GM21367 (cell line): ENCODE measurements around the gene MORN1.
"Not testable (repeated sequence)": the region's sequence is repeated elsewhere in the genome, so short reads cannot be mapped to it uniquely, and the experiment has no call there.

Source experiments
- ATAC-seq: cut with Tn5 transposase; IDR thresholded peaks from one replicate; pipeline ENCODE4 v1.9.1; 2021; ENCODE audit not compliant: unreplicated experiment

MORN1 gene

DNA sequence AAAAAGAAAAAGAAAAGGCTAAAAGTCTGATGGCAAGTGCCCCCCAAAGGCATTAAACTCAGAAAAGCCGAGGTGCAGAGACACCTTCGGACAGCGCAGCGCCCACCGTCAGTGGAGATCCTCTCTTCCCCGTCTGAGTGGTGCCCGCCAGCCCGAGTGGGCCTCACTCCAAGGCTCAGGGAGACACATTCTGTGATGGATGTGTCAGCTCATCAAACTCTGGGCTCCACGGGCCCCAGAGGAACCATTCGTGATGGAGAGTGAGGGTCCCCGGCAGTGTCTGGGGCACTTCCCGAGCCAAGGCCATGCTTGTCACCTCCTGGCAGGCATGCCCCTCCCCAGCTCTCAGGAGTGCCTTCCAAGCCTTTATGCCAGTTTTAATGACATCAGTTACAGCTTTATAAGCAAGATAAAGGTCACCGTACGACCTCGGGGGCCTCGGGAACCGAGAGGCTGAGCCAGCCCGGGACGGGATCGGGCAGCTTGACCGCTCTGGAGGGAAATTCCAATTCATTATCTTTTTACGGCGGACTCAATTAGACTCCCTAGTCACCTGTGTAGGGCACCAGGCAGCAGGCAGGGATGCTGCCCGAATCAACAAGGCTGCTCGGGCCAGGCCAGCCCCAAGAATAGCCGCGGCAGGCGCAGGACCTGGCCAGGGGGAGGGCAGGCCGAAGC, 49.5 kb downstream of the MORN1 start:
- ATAC-seq, result no peak

DNA sequence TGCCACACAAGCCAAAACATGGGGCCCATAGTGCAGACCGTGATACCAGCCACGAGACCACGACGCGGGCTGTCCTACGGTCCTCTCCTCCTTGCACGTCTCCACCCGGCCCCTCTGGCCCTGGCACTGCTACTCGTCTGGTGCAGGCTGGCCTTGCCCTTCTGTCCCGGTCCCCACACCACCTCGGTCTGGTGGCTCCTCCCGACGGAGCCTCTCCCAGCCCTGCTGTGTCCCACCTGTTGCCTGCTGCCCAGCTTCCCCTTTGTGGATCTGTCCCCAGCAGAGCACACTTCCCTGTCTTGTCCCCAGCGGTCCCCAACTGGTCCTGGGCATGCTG, 50.5 kb downstream of the MORN1 start:
- ATAC-seq, result no peak

DNA sequence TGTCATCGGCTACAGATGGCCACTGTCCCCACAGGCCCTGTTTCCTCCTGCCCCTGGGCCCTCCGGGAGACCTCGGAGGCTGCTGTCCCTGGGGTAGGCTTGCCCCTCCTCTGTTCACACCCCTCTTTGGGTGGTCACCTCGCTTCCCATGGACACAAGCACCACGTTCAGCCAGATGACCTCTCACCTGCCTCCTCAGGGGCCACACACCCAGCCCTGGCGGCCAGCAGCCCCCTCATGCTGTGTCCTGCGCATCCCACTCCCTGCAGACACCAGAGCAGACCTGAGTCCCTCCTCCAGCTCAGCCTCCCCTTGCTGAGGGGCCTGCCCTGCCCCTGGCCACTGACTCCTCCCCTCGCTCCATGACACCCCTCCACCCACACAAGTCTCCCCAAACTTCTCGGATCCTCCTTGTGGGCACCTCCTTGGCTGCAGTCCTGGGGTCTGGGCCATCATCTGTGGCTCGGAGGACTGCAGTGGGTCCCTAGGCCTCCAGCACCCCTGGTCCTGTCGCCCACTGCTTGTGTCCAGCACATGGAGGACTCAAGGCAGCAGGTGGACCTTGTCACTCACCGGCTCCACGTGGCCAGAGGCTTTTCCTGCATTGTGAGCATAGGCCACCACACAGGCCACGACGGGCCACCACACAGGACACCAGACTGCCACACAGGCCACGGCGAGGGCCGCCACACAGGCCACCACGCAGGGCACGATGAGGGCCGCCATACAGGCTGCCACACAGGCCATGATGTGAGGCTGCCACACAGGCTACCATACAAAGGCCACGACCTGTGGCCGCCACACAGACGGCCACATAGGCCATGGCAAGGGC, 51.1 kb downstream of the MORN1 start:
- ATAC-seq, result no peak

DNA sequence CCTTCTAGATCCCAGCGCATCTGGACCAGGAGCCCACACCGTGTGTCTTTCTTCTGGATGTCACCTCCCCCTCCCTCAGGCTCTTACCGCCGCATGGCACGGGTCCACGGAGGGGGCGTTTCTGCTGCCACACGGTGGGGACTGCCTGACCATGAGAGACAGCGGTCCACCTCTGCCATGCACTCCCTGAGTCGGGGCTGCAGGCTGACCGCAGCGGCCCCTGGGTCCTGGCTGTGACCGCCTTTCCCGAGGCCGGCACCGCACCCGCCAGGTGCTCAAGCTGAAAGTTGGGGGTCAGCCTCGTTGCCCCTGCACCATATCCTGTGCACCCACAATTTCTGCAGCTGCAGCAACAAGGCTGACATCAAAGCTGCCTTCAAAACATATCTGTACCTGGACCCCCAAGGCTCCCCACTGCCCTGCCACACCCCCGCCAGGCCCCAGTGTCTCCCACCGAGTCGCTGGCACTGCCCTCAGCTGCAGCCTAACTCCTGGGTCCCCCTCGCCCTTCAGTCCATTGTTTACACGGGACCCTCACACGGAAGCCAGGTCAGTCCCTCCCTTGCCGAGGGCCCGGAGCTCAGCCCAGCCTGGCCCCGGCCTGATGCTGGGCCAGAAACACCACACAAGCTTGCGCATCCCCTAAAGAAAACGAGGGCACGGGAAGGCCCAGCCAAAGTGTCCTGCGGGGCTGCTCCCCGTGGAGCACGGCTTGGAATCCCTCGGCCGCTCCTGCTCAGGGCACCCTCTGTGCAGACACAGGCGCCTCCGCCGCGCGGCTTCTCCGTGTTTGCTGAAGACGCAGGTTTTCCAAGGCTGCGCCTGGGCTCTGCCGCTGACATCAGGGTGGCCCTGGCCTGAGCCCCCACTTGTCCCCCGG, 51.9 kb downstream of the MORN1 start:
- ATAC-seq, result no peak

DNA sequence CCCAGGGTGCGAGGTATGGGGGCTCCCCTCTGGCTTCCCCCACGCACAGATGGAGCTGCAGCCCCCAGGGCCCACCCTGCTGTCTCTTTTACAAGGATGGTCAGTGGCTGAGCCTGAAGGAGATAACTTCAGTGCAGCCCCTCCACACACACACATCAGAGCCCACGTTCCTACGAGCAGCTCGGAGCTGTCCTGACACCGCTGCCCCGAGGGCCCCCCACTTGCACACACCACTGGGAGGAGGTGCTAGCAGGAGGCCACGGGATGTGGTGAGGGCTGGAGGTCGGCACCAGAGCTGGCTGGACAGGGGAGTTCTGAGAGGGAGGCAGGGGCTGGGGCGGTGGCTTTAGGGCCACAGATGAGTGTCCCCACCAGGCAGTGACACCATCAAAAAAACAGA, 53.9 kb downstream of the MORN1 start:
- no peak for ATAC-seq

DNA sequence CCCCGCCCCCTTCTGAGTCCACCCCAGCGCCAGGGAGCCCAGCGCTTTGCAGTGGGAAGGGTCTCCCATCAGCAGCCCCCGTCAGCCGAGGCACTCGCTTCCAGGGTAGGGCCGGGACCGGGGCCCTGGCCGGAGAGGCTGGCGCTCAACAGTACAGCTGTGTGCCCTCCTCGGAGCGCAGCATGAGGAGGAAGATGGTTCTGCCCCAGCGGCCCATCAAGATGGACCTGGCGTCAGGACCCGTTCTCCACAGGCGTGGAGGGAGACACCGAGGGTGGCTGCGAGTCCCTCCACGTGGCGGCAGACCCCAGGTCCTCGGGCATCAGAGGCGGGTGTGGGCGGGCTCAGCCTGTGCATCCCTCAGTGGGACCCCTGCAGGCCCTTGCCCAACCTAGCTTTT, 54.3 kb downstream of the MORN1 start:
- no peak for ATAC-seq

DNA sequence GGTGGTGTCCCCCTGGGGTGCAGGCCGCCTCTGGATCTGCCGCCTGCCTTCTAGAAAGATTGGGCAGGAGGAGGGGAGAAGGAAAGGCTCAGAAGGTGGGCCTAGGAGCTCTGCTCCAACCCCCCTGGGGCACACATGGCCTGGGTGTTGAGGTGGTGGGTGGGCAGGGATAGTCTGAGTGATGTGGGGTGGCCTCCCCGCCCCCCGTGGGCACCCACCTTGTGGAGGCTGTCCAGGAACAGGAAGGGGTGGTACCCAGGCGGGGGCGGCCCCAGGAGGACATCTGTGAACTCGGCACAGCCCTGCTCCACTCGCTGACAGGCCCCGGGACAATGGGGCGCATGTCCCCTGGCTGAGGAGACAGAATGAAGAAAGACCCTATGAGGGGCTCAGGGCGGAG, 54.9 kb downstream of the MORN1 start:
- ATAC-seq, result no peak

DNA sequence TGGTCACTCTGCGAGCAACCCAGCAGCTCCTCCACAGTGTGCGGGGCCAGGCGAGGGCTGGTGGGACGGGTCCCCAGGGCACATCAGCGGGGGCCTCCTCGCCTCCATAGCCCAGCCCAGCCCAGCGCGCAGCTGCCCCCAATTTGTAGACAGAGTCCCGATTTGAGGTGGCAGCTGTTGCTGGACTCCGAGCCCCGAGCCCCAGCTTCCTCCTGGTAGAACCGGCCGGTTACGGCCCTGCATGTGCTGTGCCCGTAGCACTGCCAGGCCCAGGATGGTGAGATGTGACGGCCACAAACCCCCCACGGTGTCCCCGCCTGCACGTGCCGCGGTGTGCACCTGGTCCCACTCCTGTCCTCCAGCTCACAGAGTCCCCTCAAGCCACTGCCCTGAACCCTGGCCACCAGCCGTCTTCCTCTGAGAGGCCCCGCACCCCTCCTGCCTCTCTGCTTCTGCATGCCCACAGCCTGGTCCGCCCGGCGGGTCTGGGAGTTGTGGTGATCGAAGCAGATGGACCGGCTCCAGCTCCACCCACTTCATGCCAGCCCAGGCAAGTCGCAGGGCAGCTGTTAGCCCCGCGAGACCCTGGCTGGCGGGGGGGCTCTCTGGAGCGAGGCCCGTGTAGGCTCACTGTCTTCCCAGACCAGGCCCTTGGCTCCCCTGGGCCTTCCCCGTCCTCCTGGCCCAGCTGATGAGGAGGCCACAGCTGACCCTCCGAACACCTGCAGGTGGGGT, 55.5 kb downstream of the MORN1 start:
- ATAC-seq, result no peak

DNA sequence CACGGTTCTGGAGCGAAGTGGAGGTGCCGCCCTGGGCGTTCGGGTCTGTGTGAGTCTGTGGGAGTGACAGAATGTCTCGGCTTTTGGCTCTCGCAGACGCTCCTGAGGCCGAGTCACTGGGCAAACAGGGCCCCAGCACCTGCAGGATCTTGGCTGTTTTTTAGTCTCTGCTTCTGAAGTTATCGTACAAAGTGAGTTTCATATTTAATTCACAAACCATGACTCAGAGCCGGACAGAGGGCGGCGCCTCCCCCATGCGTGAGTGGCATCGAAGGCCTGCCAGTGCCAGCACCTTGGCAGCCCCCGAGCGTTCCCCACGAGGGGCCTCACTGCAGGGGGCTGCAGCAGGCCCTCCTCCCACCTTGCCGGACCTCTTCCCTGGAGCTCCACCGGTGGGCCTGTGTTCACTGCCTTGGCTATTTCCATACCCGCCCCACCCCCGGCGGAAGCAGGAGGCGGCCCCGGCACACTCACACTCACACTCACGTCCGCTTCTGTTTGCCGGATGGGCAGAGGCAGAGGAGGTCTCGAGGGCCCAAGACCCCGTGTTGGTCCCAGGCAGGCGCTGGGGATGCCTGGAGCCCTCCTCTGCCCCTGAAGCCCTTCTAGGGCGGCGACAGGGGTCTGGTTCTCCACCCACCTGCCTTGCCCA, 56.3 kb downstream of the MORN1 start:
- ATAC-seq, result no peak

DNA sequence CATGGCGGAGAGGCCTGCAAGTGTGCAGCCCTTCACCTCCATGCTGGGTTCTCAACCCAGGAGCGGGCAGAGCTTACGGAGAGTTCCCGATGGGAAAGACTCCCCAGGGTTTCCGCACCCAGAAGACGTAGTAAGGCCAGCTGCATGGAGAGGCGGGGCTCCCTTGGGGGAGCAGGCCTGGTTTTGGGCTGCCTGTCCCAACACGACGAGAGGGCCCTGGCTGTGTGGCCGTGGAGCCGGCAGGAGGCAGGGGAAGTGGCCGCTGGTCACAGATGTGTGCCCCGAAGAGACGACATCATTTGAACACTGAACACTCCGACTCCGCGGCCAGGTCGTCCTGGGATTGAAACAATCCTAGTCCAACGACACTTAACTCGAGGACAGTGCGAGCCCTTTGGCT, 57.0 kb downstream of the MORN1 start:
- no peak for ATAC-seq

DNA sequence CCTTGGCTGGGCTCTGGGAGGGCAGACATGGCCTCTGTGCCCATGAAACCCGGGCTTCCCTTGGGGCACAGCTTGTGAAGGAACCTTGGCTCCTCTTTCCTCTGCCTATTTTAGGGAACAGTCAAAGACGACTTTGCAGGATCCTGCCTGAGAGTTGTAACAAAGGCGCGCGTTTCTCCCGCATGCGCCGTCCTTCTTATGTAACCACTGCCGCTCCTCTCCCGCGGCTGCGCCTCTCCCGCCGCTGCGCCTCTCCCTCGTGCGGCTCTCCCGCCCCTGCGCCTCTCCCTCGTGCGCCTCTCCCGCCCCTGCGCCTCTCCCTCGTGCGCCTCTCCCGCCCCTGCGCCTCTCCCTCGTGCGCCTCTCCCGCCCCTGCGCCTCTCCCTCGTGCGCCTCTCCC, 59.8 kb downstream of the MORN1 start:
- ATAC-seq, result not testable (repeated sequence)

DNA sequence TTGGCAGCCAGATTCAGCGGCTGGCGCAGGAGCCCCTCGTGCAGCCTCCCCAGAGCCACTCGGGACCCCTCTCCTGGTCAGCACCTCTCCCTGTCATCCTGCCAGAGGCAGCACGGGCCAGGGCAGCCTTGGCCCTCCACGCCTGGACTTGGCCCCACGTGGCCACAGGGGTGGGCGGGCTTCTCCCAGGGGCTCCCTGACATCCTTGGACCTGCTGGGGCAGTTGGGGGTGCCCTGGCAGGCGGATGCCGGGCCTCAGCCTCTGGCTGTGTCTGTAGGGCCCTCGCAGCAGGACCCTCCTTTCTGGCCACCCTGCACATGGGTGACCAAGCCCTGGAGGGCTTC, 60.2 kb downstream of the MORN1 start:
- no peak for ATAC-seq

DNA sequence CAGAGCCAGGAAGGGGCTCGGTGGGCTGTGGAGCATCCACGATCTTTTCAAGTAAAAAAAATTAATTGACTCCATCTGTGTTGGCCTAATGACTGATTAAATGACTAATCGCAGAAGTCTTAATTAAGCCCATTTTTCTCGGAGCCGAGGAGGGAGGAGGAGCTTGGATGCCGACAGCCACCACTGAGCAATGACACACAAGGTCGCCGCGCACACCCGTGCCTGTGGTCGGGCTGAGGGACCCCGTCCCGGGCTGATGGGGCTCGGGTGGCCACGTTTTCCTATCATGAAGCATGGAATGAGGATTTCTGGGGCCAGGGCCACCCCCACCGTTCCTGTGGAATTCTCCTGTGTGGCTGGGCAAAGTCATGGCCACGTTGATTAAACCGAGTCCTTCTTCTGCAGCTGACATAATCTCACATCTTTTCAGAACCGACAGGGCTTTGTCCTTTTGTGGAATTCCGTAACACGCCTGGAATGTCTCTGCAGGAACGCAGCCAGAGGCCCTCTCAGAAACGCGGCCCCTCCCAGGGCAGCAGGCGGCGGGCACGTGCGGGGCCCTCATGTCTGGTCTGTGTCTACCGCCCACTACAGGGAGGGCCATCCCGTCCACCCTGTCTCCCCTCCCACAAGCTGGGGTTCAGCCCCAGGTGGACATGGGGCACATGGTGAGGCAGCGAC, 60.7 kb downstream of the MORN1 start:
- ATAC-seq, result no peak

DNA sequence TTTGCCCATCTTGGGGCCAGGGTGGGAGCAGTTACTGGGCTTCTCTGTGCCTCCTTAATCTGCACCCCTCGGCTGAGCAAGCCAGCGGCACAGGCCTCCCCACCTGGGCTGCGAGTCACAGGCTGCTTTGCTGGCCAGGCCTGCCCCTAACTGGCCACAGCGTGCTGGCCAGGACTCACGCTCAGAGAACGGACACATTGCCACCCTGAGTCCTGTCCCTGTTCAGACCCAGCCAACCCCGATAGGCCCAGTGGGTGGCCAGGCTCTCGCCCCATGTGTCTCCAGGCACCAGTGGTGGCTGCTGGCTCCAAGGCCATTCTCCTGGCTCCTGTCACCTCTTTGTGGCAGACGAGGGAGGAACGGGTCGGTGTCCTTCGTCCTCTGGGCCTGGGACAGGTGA, 61.3 kb downstream of the MORN1 start:
- ATAC-seq, result no peak

DNA sequence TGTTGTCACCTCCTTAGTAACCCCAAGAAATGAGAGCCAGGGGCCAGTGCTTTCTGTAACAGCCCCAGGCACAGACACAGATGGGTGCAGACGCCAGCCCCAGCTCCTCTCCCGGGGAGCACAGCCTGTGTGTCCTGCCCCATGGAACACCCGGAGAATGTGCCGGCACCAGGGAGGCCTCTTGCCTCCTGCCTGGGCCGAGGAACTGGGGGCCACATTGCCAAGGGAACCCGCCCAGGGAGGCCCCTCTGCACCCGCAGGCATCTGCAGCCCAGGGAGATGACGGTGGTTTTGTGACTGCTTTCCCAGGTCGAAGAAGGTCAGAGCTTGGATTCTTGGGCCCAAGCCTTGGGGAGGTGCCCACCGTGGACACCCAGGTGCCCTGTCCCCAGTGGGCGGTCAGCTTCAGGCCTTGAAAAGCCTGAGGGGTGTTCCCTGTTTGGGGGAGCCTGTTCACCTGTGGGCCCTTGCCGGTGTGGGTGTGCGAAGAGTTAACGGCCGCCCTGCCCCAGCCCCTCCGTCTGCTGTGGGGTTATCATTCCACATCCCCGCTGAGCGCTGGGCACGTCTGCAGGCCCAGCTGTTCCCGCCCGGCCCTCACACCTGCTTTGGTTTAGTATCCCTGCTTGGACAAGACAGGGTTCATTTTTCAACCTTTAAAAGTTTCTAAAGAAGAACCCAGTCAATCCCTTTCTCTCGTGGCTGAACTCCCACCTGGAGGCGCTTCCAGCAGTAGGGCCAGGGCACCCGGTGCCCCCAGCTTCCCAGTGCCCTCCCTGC, 62.5 kb downstream of the MORN1 start:
- ATAC-seq, result no peak

DNA sequence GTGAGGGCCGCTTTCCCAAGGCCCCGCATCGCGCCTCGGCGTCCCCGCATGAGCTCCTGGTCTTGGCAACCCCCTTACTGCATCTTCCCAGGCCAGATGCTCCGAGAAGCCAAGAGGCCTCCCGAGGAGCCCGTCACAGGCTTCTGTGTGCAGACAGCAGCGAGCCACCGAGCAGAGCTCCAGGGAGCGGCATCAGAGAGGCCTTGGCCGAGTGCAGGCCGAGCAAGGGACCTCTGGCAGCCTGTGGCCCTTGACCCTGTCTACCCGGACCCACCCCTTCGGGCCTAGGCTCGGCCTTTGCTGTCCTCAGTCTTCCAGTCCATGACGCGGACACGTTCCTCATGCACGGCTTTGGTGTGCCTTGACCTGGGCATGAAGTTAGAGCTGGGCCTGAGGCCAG, 63.5 kb downstream of the MORN1 start:
- no peak for ATAC-seq

DNA sequence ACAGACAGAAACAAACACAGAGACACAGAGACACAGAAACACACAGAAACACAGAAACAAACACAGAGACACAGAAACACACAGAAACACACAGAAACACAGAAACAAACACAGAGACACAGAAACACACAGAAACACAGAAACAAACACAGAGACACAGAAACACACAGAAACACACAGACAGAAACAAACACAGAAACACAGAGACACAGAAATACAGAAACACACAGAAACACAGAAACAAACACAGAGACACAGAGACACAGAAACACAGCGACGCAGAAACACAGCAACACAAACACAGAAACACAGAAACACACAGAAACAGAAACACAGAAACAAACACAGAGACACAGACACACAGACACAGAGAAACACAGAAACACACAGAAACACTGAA, 64.2 kb downstream of the MORN1 start:
- ATAC-seq, result not testable (repeated sequence)

DNA sequence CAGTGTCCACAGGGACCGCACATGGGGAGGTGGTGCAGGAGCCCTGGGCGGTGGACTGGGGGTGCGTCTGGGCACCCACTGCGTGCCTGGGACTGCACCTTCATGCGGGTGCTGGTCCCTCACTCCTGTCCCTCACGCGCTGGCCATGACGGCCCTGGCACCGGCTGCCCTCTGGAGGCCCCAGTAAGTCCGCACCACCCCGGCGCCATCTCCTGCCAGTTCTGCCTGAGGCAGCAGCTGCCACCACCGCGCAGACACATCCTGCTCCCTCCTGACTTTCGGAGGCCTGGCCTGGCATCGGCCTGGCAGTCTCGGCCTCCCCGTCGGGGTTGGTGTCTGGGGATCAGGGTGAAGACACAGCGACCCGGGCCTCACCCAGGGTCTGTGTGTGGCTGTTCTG, 64.8 kb downstream of the MORN1 start:
- ATAC-seq, result no peak

DNA sequence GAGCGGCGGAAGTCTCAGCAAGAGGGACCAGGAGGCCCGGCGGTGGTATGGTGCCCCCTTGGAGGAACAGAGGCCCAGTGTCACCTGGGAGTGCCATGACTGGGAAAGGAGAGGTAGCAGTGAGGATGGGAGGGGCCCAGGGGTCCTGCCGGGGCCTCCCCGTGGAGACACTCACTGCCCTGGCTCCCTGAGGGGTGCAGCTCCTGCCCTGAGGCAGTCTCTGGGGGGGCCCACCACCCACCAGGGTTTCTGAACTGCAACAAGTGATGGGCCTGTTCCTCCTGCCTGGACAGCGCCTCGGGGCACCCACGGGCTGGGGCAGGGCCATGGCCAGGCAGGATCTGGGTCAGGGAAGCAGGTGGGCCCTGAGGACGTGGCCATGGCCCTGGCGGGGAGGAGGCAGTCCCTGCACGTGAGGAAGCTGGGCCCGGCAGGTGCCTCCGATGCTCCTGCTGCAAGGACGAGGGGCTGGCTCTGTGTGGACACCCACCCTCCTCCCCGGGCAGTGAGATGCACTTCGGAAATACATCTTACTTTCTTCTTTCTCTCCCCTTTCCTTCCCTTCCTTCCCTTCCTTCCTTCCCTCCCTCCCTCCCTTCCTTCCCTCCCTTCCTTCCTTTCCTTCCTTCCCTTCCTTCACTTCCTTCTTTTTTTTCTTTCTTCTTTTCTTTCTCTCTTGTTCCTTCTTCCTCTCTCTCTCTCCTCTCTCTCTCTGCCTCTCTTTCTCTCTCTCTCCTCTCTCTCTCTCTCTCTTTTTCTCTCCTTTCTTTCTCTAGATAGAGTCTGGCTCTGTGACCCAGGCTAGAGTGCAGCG, 66.6 kb downstream of the MORN1 start:
- ATAC-seq, result no peak
